GM12875 (cell line): Measurements from ENCODE around the gene ILF2.

Source experiments
- H3K4me3 ChIP-seq: one replicate; pipeline ENCODE4 v1.5.1; 2011; ENCODE audit warnings: low read depth, low read length, control low read depth
- TF ChIP-seq, protein P1 (sequence below): IDR thresholded peaks from 2 replicates; pipeline ENCODE4 v1.5.1; 2011; ENCODE audit warnings: low read depth, mild to moderate bottlenecking, control low read depth, inconsistent platforms, low read length, moderate library complexity, borderline replicate concordance; ENCODE audit not compliant: insufficient read depth

ILF2 gene

GRCh38 chr1:153616144-153616916, 54.5 kb downstream of the ILF2 start, which contains the start of gene S100A14:
Gene S100A14 (minus strand): TSS chr1:153616325. CDS start chr1:153615858, 467 bp downstream.
- H3K4me3 ChIP-seq, result no peak within 1 kb of the TSS
- TF ChIP-seq, protein P1, sequence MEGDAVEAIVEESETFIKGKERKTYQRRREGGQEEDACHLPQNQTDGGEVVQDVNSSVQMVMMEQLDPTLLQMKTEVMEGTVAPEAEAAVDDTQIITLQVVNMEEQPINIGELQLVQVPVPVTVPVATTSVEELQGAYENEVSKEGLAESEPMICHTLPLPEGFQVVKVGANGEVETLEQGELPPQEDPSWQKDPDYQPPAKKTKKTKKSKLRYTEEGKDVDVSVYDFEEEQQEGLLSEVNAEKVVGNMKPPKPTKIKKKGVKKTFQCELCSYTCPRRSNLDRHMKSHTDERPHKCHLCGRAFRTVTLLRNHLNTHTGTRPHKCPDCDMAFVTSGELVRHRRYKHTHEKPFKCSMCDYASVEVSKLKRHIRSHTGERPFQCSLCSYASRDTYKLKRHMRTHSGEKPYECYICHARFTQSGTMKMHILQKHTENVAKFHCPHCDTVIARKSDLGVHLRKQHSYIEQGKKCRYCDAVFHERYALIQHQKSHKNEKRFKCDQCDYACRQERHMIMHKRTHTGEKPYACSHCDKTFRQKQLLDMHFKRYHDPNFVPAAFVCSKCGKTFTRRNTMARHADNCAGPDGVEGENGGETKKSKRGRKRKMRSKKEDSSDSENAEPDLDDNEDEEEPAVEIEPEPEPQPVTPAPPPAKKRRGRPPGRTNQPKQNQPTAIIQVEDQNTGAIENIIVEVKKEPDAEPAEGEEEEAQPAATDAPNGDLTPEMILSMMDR, result no peak

GRCh38 chr1:153615406-153615805, 55.4 kb downstream of the ILF2 start:
- H3K4me3 ChIP-seq, result no peak overlapping the region
- TF ChIP-seq, protein P1, result no peak

DNA sequence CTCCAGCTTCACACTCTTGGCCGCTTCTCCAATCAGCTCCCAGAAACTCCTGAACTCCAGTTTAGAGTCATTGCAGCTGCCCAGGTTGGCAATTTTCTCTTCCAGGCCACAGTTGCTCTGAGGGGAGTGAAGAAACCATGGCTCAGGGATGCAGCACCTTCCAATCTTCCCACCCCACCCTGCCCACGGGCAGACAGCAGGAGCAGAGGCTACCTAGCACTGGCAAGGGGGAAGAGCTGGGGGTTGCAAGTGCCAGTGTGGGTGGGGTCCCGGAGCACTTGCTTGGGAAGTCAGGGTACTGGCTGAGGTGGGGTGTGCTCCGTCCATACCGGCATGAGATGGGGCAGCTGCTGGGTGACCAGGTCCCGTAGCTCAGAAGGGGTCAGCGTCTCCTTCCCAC, 55.9 kb downstream of the ILF2 start:
- H3K4me3 ChIP-seq, result no peak overlapping the region
- TF ChIP-seq, protein P1, result no peak

- TF ChIP-seq, protein P1, result no peak
- no peak overlapping the region for H3K4me3 ChIP-seq
These were observed 56.4 kb downstream of the ILF2 start for GRCh38 chr1:153614189-153614900.

GRCh38 chr1:153613406-153613805, 57.4 kb downstream of the ILF2 start:
- H3K4me3 ChIP-seq, result no peak overlapping the region

GRCh38 chr1:153612755-153613331, 58.0 kb downstream of the ILF2 start, which contains the start of gene S100A16:
Gene S100A16 (minus strand): TSS chr1:153613137. CDS start chr1:153608151, 4,986 bp downstream.
- TF ChIP-seq, protein P1, result no peak
- no peak within 1 kb of the TSS for H3K4me3 ChIP-seq

More at GRCh38 chr1:153613406-153613805, 57.4 kb downstream of the ILF2 start:
- TF ChIP-seq, protein P1, result no peak
